ENCODE results near the gene ZNF764.
"Not testable (repeated sequence)": the region's sequence is repeated elsewhere in the genome, so short reads cannot be mapped to it uniquely, and the experiment has no call there.

DNA sequence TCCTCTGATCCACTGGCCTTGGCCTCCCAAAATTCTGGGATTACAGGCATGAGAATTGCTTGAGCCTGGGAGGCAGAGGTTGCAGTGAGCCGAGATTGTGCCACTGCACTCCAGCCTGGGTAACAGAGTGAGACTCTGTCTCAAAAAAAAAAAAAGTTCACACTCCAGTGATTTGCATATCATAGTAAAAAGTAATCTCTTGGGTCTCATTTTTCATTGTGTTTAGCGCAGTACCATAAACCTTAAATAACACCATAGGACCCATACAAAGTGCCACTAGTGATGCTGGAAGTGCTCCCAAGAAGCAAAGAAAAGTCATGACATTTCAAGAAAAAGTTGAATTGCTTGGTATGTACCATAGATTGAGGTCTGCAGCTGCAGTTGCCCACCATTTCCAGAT, 31.4 kb upstream of the ZNF764 start:
- TF ChIP-seq, protein P1, sequence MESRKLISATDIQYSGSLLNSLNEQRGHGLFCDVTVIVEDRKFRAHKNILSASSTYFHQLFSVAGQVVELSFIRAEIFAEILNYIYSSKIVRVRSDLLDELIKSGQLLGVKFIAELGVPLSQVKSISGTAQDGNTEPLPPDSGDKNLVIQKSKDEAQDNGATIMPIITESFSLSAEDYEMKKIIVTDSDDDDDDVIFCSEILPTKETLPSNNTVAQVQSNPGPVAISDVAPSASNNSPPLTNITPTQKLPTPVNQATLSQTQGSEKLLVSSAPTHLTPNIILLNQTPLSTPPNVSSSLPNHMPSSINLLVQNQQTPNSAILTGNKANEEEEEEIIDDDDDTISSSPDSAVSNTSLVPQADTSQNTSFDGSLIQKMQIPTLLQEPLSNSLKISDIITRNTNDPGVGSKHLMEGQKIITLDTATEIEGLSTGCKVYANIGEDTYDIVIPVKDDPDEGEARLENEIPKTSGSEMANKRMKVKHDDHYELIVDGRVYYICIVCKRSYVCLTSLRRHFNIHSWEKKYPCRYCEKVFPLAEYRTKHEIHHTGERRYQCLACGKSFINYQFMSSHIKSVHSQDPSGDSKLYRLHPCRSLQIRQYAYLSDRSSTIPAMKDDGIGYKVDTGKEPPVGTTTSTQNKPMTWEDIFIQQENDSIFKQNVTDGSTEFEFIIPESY (IDR thresholded peaks at IDR 0.05; ENCODE audit: extremely low read depth, insufficient replicate concordance, low read length), result not testable (repeated sequence)
- TF ChIP-seq ZNF274 (IDR thresholded peaks at IDR 0.05; ENCODE audit: low read depth, low read length); YY1 (IDR thresholded peaks at IDR 0.05; ENCODE audit: extremely low read depth, insufficient replicate concordance, low read depth, low read length); CEBPB (IDR thresholded peaks at IDR 0.05; ENCODE audit: low read depth): not testable (repeated sequence)
- TF ChIP-seq, protein P2, sequence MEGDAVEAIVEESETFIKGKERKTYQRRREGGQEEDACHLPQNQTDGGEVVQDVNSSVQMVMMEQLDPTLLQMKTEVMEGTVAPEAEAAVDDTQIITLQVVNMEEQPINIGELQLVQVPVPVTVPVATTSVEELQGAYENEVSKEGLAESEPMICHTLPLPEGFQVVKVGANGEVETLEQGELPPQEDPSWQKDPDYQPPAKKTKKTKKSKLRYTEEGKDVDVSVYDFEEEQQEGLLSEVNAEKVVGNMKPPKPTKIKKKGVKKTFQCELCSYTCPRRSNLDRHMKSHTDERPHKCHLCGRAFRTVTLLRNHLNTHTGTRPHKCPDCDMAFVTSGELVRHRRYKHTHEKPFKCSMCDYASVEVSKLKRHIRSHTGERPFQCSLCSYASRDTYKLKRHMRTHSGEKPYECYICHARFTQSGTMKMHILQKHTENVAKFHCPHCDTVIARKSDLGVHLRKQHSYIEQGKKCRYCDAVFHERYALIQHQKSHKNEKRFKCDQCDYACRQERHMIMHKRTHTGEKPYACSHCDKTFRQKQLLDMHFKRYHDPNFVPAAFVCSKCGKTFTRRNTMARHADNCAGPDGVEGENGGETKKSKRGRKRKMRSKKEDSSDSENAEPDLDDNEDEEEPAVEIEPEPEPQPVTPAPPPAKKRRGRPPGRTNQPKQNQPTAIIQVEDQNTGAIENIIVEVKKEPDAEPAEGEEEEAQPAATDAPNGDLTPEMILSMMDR (IDR thresholded peaks at IDR 0.05 in 2 of 3, conservative IDR thresholded peaks at IDR 0.05 in 1 of 3; ENCODE audit: borderline replicate concordance in 1 of 3, insufficient read depth in 1 of 3, low read depth in 2 of 3, low read length in 2 of 3), result not testable (repeated sequence)

Data from HCT116 (cell line).